Right atrium auricular region (tissue), 2 donors: ENCODE data around the gene NMB. TPM values are rescaled to one million over a fixed set of nuclear protein-coding genes. Genes with fewer than 3 reads are reported as not detected.

Experiments used
- DNase-seq: peaks from one replicate; pipeline ENCODE4 v3.0.0-alpha.2; 2019; ENCODE audit warnings: low spot score
- H3K27ac ChIP-seq, 2 donors: fragments of 200-600 bp; sonication (generic); 1 replicate in 1 of 2; 2 replicates in 1 of 2; pipeline ENCODE4 v1.5.1; 2016 to 2019
- H3K27me3 ChIP-seq, 2 donors: fragments of 200-600 bp; sonication (generic); one replicate each; pipeline versions ENCODE4 v1.5.1 to v1.6.0; 2017 to 2019
- H3K36me3 ChIP-seq: fragments of 200-600 bp; sonication (generic); one replicate; pipeline ENCODE4 v1.5.1; 2016
- H3K4me1 ChIP-seq, 2 donors: fragments of 200-600 bp; sonication (generic); one replicate each; pipeline versions ENCODE4 v1.5.1 to v1.6.0; 2017 to 2019
- H3K4me3 ChIP-seq, 2 donors: fragments of 200-600 bp; sonication (generic); 1 replicate in 1 of 2; 2 replicates in 1 of 2; pipeline ENCODE4 v1.5.1; 2017 to 2019; ENCODE audit warnings: mild to moderate bottlenecking in 1 of 2, moderate library complexity in 1 of 2
- H3K9me3 ChIP-seq, 2 donors: fragments of 200-600 bp; sonication (generic); one replicate each; pipeline ENCODE4 v1.5.1; 2019
- CTCF ChIP-seq, 2 donors: fragments of 200-600 bp; sonication (generic); IDR thresholded peaks; one replicate each; pipeline ENCODE4 v1.5.1; 2019; ENCODE audit warnings: antibody characterized with exemption in 2 of 2
- total RNA-seq, 2 donors: library from RNA; depleted of rRNA; stranded (reverse); fragments of >200 nt; gene quantifications; one replicate each; pipeline ENCODE4 v1.1.0, GENCODE V29; 2016

Gene NMB
- 1 to 10 TPM; 1.0 to 6.3 TPM for total RNA-seq

GRCh38 chr15:84658080-84658787 is at the start of gene NMB:
Gene NMB (minus strand): TSS chr15:84658199. CDS start chr15:84658152, 47 bp downstream.
- DNase-seq = peak; percentile 77
- H3K4me3 ChIP-seq = peak within 1 kb of the TSS; percentile 45 to 73
- peak within 1 kb of the TSS; percentile 83 to 94 for H3K27ac ChIP-seq
- H3K4me1 ChIP-seq = peaks cover 0 to 32% of the 10 kb centered on the region in 2 donors
- peak; percentile 66 to 85 for TF ChIP-seq CTCF (IDR thresholded peaks at IDR 0.05)
- no peaks in the 10 kb centered on the region for H3K27me3 ChIP-seq
- no peaks in the 10 kb centered on the region for H3K36me3 ChIP-seq
- no peaks in the 10 kb centered on the region for H3K9me3 ChIP-seq

GRCh38 chr15:84703808-84704207 is 45.8 kb upstream of the NMB start:
- Histone ChIP-seq H3K4me3 (no peak overlapping the region), H3K36me3 (no peaks in the 10 kb centered on the region), H3K27me3 (no peaks in the 10 kb centered on the region), H3K27ac (no peak overlapping the region), H3K9me3 (no peaks in the 10 kb centered on the region), H3K4me1 (peaks cover 0 to 15% of the 10 kb centered on the region in 2 donors)
- TF ChIP-seq CTCF (IDR thresholded peaks at IDR 0.05) = no peak
- DNase-seq = no peak

- peak; percentile 69 for DNase-seq
- Histone ChIP-seq H3K27me3 (no peaks in the 10 kb centered on the region), H3K27ac (peak overlapping the region; percentile 30 to 44), H3K4me3 (no peak overlapping the region), H3K9me3 (no peaks in the 10 kb centered on the region), H3K36me3 (no peaks in the 10 kb centered on the region), H3K4me1 (peaks cover 0 to 15% of the 10 kb centered on the region in 2 donors)
- TF ChIP-seq CTCF (IDR thresholded peaks at IDR 0.05) = no peak
Measured at GRCh38 chr15:84702961-84703482, 45.0 kb upstream of the NMB start.

GRCh38 chr15:84699538-84700191 is 41.7 kb upstream of the NMB start:
- TF ChIP-seq CTCF (IDR thresholded peaks at IDR 0.05) = no peak
- H3K4me3 ChIP-seq = no peak overlapping the region
- peaks cover 0 to 15% of the 10 kb centered on the region in 2 donors for H3K4me1 ChIP-seq
- H3K27ac ChIP-seq = no peak overlapping the region
- no peak for DNase-seq
- no peaks in the 10 kb centered on the region for H3K36me3 ChIP-seq
- no peaks in the 10 kb centered on the region for H3K27me3 ChIP-seq
- H3K9me3 ChIP-seq = no peaks in the 10 kb centered on the region

GRCh38 chr15:84697236-84697990 is 39.4 kb upstream of the NMB start:
- Histone ChIP-seq H3K27ac (no peak overlapping the region), H3K4me1 (peaks cover 0 to 1% of the 10 kb centered on the region in 2 donors), H3K27me3 (no peaks in the 10 kb centered on the region), H3K4me3 (no peak overlapping the region), H3K36me3 (no peaks in the 10 kb centered on the region), H3K9me3 (no peaks in the 10 kb centered on the region)
- TF ChIP-seq CTCF (IDR thresholded peaks at IDR 0.05) = no peak
- no peak for DNase-seq
